ENCODE data around the gene AUP1. TPM values are rescaled to one million over a fixed set of nuclear protein-coding genes. Genes with fewer than 3 reads are reported as not detected.

AUP1 gene
- polyA plus RNA-seq, 1 donor from 2014 or later: 153 TPM

GRCh38 chr2:74500578-74500946 is 28.9 kb downstream of the AUP1 start:
- no peaks in the 10 kb centered on the region for H3F3A ChIP-seq (ENCODE audit: insufficient read depth, low read length, poor library complexity, severe bottlenecking)

DNA sequence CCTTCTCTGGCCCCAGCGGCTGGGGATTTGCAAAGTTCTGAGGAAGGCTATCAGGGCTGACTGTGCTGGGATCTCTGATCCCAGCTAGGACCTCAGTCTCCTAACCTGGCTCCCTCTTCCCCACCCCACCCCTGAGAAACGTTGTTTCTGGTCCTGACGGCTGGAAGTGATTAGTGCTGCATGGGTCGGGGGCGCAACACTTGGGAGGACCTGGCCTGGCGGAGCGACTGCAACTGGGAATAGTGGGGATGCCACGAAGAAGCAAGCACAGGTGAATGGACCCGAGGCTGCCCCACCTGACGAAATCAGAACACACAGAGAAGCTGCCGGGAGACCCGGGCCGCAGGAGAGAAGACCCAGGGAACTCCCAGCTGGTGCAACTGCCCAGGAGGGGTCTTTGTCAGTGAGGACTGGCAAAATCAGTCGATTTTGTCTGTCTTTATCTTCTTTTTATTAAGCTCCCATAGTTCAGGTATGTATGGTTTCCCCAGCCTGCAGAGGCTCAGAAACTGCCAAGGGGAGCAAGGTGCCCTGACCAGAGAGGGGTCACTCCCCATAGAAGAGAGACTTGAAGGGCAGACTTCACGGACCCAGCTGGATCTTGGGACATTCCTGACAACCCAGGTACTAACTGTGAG is 29.4 kb downstream of the AUP1 start:
- H2AFZ ChIP-seq (ENCODE audit: low read depth, low read length): no peak overlapping the region
- H3K4me3 ChIP-seq (ENCODE audit: low read length): peak overlapping the region; percentile 55
- H3K79me2 ChIP-seq (replicated peaks; ENCODE audit: insufficient read depth, low read length): no peaks in the 10 kb centered on the region
- no peak overlapping the region for H3K4me2 ChIP-seq (ENCODE audit: low read length)
- H3F3A ChIP-seq (ENCODE audit: insufficient read depth, low read length, poor library complexity, severe bottlenecking): no peaks in the 10 kb centered on the region
- H3K36me3 ChIP-seq (ENCODE audit: insufficient read depth, low read length): no peaks in the 10 kb centered on the region
- TF ChIP-seq POLR2AphosphoS5 (IDR thresholded peaks at IDR 0.05) (no peak), EZH2 (IDR thresholded peaks at IDR 0.05; ENCODE audit: borderline replicate concordance, insufficient read depth, low read length, poor library complexity, severe bottlenecking) (peak; percentile 71)
- H3K9ac ChIP-seq (ENCODE audit: low read length): no peak overlapping the region
- H4K20me1 ChIP-seq (ENCODE audit: insufficient read depth): no peaks in the 10 kb centered on the region
- H3K27ac ChIP-seq (ENCODE audit: low read length): no peak overlapping the region
- H3K9me3 ChIP-seq (ENCODE audit: low read length): no peaks in the 10 kb centered on the region
- H3K27me3 ChIP-seq (ENCODE audit: insufficient read depth, low read depth, low read length): peaks cover 92% of the 10 kb centered on the region
- H3K9me2 ChIP-seq (ENCODE audit: insufficient read depth, low read length): no peaks in the 10 kb centered on the region

More at GRCh38 chr2:74500578-74500946, 28.9 kb downstream of the AUP1 start:
- Histone ChIP-seq H3K27ac (ENCODE audit: low read length) (no peak overlapping the region), H3K9ac (ENCODE audit: low read length) (no peak overlapping the region), H3K4me2 (ENCODE audit: low read length) (no peak overlapping the region), H3K36me3 (ENCODE audit: insufficient read depth, low read length) (peaks cover 4% of the 10 kb centered on the region), H3K79me2 (replicated peaks; ENCODE audit: insufficient read depth, low read length) (no peaks in the 10 kb centered on the region), H4K20me1 (ENCODE audit: insufficient read depth) (no peaks in the 10 kb centered on the region), H3K9me2 (ENCODE audit: insufficient read depth, low read length) (no peaks in the 10 kb centered on the region), H3K27me3 (ENCODE audit: insufficient read depth, low read depth, low read length) (peaks cover 97% of the 10 kb centered on the region), H2AFZ (ENCODE audit: low read depth, low read length) (no peak overlapping the region), H3K9me3 (ENCODE audit: low read length) (no peaks in the 10 kb centered on the region), H3K4me3 (ENCODE audit: low read length) (no peak overlapping the region)
- TF ChIP-seq EZH2 (IDR thresholded peaks at IDR 0.05; ENCODE audit: borderline replicate concordance, insufficient read depth, low read length, poor library complexity, severe bottlenecking) (no peak), MXI1 (conservative IDR thresholded peaks at IDR 0.05; ENCODE audit: poor library complexity, severe bottlenecking) (no peak), REST (IDR thresholded peaks at IDR 0.05; ENCODE audit: borderline replicate concordance) (no peak)

- H3K27ac ChIP-seq (ENCODE audit: low read length): no peak within 1 kb of the TSS
- H3K27me3 ChIP-seq (ENCODE audit: insufficient read depth, low read depth, low read length): peaks cover 86% of the 10 kb centered on the region
- H4K20me1 ChIP-seq (ENCODE audit: insufficient read depth): no peaks in the 10 kb centered on the region
- H3K4me3 ChIP-seq (ENCODE audit: low read length): peak within 1 kb of the TSS; percentile 55
- H3K36me3 ChIP-seq (ENCODE audit: insufficient read depth, low read length): no peaks in the 10 kb centered on the region
- no peaks in the 10 kb centered on the region for H3K79me2 ChIP-seq (replicated peaks; ENCODE audit: insufficient read depth, low read length)
- H3K9me3 ChIP-seq (ENCODE audit: low read length): no peaks in the 10 kb centered on the region
- peak within 1 kb of the TSS; percentile 36 for H3K4me2 ChIP-seq (ENCODE audit: low read length)
- no peaks in the 10 kb centered on the region for H3K9me2 ChIP-seq (ENCODE audit: insufficient read depth, low read length)
- no peak for TF ChIP-seq EP300 (conservative IDR thresholded peaks at IDR 0.05; ENCODE audit: poor library complexity, severe bottlenecking)
- no peak for TF ChIP-seq EZH2 (IDR thresholded peaks at IDR 0.05; ENCODE audit: borderline replicate concordance, insufficient read depth, low read length, poor library complexity, severe bottlenecking)
- TF ChIP-seq MXI1 (conservative IDR thresholded peaks at IDR 0.05; ENCODE audit: poor library complexity, severe bottlenecking): no peak
- no peak for TF ChIP-seq SMC3 (conservative IDR thresholded peaks at IDR 0.05; ENCODE audit: poor library complexity)
- TF ChIP-seq, protein P1, sequence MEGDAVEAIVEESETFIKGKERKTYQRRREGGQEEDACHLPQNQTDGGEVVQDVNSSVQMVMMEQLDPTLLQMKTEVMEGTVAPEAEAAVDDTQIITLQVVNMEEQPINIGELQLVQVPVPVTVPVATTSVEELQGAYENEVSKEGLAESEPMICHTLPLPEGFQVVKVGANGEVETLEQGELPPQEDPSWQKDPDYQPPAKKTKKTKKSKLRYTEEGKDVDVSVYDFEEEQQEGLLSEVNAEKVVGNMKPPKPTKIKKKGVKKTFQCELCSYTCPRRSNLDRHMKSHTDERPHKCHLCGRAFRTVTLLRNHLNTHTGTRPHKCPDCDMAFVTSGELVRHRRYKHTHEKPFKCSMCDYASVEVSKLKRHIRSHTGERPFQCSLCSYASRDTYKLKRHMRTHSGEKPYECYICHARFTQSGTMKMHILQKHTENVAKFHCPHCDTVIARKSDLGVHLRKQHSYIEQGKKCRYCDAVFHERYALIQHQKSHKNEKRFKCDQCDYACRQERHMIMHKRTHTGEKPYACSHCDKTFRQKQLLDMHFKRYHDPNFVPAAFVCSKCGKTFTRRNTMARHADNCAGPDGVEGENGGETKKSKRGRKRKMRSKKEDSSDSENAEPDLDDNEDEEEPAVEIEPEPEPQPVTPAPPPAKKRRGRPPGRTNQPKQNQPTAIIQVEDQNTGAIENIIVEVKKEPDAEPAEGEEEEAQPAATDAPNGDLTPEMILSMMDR (IDR thresholded peaks at IDR 0.05; ENCODE audit: poor library complexity, severe bottlenecking): no peak
- no peak for TF ChIP-seq TAF1 (IDR thresholded peaks at IDR 0.05; ENCODE audit: low read depth)
- TF ChIP-seq POLR2AphosphoS5 (IDR thresholded peaks at IDR 0.05): no peak
- TF ChIP-seq REST (IDR thresholded peaks at IDR 0.05; ENCODE audit: borderline replicate concordance): no peak
- TF ChIP-seq RAD21 (conservative IDR thresholded peaks at IDR 0.05): no peak
- no peak within 1 kb of the TSS for H3K9ac ChIP-seq (ENCODE audit: low read length)
- H2AFZ ChIP-seq (ENCODE audit: low read depth, low read length): no peak within 1 kb of the TSS
- H3F3A ChIP-seq (ENCODE audit: insufficient read depth, low read length, poor library complexity, severe bottlenecking): no peaks in the 10 kb centered on the region
These were observed 30.1 kb downstream of the AUP1 start, which contains the start of gene LBX2 for GRCh38 chr2:74499267-74499939. LBX2 (minus strand) TSS chr2:74499603; CDS start chr2:74499537, 66 bp downstream.
